ENCODE measurements around the gene RBM23.

Gene RBM23

DNA sequence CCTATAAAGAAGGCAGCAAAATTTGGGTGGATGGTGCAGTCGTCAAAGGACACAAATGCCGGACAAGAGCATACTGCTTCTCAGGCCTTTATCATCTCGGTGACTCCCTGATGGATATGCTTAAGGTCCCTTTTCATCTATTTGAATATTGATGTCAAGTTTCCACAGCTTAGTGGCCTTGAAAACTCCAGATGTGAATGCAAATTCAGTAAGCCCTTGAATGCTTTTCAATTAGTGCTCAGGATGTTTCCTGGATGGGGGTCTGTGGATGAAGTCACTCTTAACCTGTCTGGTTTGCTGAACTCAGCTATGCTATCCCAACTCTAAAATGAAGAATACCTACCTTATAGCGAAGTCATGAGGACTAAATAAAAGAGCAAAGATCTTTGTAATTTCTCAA is 25.2 kb downstream of the RBM23 start:
- FAIRE-seq (no peak), DNase-seq (ENCODE audit: insufficient read length) (no peak)
- TF ChIP-seq TAF1 (IDR thresholded peaks at IDR 0.05; ENCODE audit: borderline replicate concordance, low read depth, low read length) (no peak), POLR2A (IDR thresholded peaks at IDR 0.05; ENCODE audit: low read depth, low read length) (no peak), POLR2AphosphoS5 (IDR thresholded peaks at IDR 0.05; ENCODE audit: low read depth, low read length) (no peak)

DNA sequence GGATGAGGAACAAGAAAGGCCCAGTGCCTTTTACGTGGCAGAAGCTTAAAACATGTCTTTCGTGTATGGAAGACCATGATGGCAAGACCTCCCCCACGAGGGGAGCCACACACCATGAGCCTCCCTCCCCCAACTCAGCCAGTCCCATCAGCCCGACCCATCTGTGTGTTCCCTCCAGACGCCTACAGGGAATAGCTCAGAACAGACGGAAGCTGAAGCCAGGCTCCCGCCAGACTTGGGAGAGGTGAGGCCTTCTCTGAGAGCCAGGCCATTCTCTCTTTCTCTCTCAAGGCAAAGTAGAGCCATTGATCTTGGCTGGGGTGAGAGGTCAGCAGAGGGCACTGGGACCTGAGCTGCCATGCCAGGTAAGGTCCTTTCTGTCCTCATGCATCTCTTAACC is 26.5 kb downstream of the RBM23 start:
- no peak for TF ChIP-seq TAF1 (IDR thresholded peaks at IDR 0.05; ENCODE audit: borderline replicate concordance, low read depth, low read length)
- TF ChIP-seq POLR2AphosphoS5 (IDR thresholded peaks at IDR 0.05; ENCODE audit: low read depth, low read length), result no peak
- TF ChIP-seq POLR2A (IDR thresholded peaks at IDR 0.05; ENCODE audit: low read depth, low read length), result no peak
- FAIRE-seq (no peak), DNase-seq (ENCODE audit: insufficient read length) (no peak)

DNA sequence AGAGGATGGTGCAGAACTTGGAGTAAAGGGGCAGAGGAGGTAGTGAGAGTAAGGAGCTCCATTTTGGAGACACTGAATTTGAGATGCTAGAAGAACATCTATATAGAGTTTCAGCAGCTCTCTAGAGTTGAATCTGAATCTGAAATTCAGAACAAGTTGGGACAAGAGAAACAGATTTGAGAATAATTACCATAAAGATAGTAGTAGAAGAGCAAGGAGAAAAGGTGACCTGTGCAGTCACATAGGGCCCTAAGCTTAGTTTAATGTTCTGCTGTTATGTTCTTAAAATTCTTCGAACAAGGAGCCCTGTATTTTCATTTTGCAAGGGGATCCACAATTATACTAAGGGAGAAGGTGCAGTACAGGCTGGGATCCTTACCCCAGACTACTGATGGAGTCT is 28.5 kb downstream of the RBM23 start:
- FAIRE-seq, result no peak
- no peak for TF ChIP-seq POLR2A (IDR thresholded peaks at IDR 0.05; ENCODE audit: low read depth, low read length)
- TF ChIP-seq POLR2AphosphoS5 (IDR thresholded peaks at IDR 0.05; ENCODE audit: low read depth, low read length), result no peak
- no peak for TF ChIP-seq TAF1 (IDR thresholded peaks at IDR 0.05; ENCODE audit: borderline replicate concordance, low read depth, low read length)
- no peak for DNase-seq (ENCODE audit: insufficient read length)

DNA sequence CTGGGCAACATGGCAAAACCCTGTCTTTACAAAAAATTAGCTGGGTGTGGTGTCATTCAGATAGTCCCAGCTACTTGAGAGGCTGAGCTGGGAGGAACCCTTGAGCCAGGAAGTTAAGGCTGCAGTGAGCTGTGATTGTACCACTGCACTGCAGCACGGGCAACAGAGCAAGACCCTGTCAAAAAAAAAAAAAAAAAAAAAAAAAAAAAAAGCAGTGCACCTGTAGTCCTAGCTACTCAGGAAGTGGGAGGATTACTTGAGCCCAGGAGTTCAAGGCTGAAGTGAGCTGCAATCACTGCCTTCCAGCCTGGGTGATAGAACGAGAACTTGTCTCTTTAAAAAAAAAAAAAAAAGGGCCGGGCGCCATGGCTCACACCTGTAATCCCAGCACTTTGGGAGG is 30.3 kb downstream of the RBM23 start:
- no peak for DNase-seq (ENCODE audit: insufficient read length)
- TF ChIP-seq POLR2AphosphoS5 (IDR thresholded peaks at IDR 0.05; ENCODE audit: low read depth, low read length), result no peak
- no peak for TF ChIP-seq POLR2A (IDR thresholded peaks at IDR 0.05; ENCODE audit: low read depth, low read length)
- no peak for TF ChIP-seq TAF1 (IDR thresholded peaks at IDR 0.05; ENCODE audit: borderline replicate concordance, low read depth, low read length)
- no peak for FAIRE-seq

DNA sequence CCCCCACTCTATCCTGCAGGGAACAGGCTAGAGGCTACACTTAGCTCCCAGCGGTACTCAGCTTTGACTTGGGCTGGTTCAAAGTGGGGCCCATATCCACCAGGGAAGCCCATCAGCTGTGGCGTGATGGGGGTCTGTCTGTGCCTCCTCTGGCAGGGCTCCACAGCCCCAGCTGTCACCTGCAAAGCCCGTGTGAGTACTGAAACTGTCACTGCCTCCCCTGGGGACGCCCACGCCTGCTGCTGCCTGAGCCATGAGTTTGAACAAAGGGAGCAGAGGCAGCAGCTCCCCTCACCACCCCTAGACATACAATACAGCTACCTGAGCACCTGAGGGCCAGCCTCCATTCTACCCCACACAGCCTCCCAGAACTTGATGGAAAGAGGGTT is 31.0 kb downstream of the RBM23 start:
- TF ChIP-seq TAF1 (IDR thresholded peaks at IDR 0.05; ENCODE audit: borderline replicate concordance, low read depth, low read length) (peak; percentile 63; the same call in 1 of the 2 replicates), POLR2A (IDR thresholded peaks at IDR 0.05; ENCODE audit: low read depth, low read length) (no peak; the same call in 1 of the 2 replicates), POLR2AphosphoS5 (IDR thresholded peaks at IDR 0.05; ENCODE audit: low read depth, low read length) (no peak; the same call in 1 of the 2 replicates)
- DNase-seq (ENCODE audit: insufficient read length), result no peak
- FAIRE-seq, result peak; percentile 88

DNA sequence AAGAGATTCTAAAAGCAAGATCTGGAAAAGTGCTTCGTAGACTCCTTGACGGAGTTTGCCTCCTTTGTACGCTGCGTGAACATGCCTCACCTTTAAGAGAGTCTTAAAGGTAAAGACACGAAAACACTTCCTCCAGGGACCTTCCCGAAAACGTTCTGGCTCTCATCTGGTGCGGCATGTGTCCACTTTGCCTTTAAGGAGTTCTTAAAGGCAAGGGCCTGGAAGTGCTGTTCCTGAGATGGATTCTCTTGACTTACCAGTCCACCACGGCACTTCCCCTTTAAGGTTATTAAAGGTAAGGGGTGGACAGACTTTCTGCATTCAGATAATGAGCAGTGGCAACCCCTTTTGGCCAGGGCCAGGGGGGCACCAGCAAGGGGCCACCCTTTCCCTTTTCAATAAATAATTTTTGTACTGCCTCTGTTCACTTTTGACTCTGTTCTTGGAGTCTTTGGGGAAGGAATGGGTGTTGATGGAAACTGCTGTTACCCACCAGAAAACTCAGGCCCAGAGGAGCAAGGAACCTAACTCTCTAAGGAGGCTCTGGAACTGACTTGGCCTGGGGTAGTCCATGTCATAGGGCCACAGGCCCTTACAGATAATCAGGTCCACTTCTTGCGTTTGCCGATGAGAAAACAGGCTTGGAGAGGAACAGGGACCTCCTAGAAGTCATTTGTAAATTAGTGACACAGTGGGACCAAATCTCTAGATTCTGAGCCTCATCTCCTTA is 31.5 kb downstream of the RBM23 start:
- TF ChIP-seq POLR2AphosphoS5 (IDR thresholded peaks at IDR 0.05; ENCODE audit: low read depth, low read length) (0 out of 2 replicates have a peak, but pooled peaks have one; percentile 12), TAF1 (IDR thresholded peaks at IDR 0.05; ENCODE audit: borderline replicate concordance, low read depth, low read length) (no peak), POLR2A (IDR thresholded peaks at IDR 0.05; ENCODE audit: low read depth, low read length) (0 out of 2 replicates have a peak, but pooled peaks have one; percentile 54)
- peak; percentile 76 for FAIRE-seq

DNA sequence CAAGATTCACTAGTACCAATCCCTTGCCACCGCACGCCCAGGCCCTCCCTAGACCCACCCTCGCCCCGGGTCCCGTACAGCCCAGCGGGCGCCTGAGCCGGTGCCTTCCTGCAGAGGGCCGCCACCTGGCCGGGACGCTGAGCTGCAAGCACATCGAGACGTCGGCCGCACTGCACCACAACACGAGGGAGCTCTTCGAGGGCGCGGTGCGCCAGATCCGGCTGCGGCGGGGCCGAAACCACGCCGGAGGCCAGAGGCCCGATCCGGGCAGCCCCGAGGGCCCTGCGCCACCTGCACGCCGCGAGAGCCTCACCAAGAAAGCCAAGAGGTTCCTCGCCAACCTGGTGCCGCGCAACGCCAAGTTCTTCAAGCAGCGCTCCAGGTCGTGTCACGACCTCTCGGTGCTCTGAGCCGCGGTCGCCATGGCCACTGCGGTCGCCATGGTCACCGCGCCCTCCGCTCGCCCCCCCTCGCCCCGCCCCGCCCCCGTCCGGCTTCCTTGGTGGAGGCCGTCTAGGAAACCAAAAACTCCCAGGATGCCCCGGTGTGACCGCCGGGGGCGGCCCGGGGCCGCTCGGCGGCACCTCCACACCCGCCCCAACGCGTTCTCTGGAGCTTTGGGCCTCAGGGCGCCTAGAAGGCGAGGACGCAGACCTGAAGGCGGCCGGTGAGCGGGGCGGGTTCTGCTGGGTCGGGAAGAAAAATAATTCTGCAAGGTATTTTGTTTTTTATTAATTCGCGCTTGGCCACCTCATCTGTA is 32.3 kb downstream of the RBM23 start:
- peak; percentile 30 for FAIRE-seq
- no peak for TF ChIP-seq POLR2AphosphoS5 (IDR thresholded peaks at IDR 0.05; ENCODE audit: low read depth, low read length)
- TF ChIP-seq TAF1 (IDR thresholded peaks at IDR 0.05; ENCODE audit: borderline replicate concordance, low read depth, low read length), result no peak; the same call in 1 of the 2 replicates
- peak; percentile 79 for TF ChIP-seq POLR2A (IDR thresholded peaks at IDR 0.05; ENCODE audit: low read depth, low read length)
- DNase-seq (ENCODE audit: insufficient read length), result peak; percentile 78

More for the DNA sequence above, 31.5 kb downstream of the RBM23 start:
- peak; percentile 51 for DNase-seq (ENCODE audit: insufficient read length)

DNA sequence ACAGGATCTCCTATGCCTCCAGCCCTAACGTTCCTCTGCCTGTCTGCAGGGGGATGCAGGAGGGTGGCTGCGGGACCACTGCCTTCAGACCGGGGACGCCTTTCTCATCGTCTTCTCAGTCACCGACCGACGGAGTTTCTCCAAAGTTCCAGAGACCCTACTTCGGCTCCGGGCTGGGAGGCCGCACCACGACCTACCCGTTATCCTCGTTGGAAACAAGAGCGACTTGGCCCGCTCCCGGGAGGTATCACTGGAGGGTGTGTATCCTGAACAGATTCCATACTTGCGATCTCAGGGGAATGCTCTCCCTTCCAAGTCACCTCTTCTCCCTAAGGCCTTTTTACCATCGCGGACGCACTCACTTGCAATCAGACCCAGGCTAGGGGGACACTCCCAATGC is 33.0 kb downstream of the RBM23 start:
- DNase-seq (ENCODE audit: insufficient read length) (no peak), FAIRE-seq (no peak)

DNA sequence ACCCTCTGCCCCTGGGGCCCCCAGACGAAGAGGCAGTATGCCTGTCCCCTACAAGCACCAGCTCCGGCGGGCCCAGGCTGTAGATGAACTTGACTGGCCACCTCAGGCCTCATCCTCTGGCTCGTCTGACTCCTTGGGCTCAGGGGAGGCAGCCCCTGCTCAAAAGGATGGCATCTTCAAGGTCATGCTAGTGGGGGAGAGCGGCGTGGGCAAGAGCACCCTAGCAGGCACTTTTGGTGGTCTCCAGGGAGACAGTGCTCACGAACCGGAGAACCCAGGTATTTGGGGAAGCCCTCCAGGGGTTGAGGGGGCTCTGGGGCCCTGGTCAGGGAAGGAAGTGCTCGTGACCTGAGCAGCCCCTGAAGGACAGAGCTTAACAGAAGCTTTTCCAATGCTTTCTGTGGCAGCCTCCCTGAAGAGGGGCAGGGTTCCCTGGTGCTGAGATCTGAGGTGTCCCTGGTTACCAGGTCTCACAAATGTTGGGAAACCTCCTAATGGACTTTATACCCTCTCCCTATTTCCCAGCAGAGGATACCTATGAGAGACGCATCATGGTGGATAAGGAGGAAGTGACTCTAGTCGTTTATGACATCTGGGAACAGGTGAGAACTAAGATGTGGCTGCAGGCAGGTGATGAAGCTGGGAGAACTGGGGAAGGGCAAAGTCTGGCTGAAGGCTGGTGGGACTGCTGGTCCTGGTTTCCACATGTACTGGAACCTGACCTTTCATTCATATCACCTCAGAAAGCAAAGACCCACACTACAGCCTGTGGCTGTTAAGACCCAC is 34.0 kb downstream of the RBM23 start:
- DNase-seq (ENCODE audit: insufficient read length) (no peak), FAIRE-seq (no peak)
- no peak for TF ChIP-seq POLR2AphosphoS5 (IDR thresholded peaks at IDR 0.05; ENCODE audit: low read depth, low read length)
- no peak for TF ChIP-seq TAF1 (IDR thresholded peaks at IDR 0.05; ENCODE audit: borderline replicate concordance, low read depth, low read length)
- no peak for TF ChIP-seq POLR2A (IDR thresholded peaks at IDR 0.05; ENCODE audit: low read depth, low read length)

More for the DNA sequence above, 33.0 kb downstream of the RBM23 start:
- TF ChIP-seq TAF1 (IDR thresholded peaks at IDR 0.05; ENCODE audit: borderline replicate concordance, low read depth, low read length) (no peak), POLR2AphosphoS5 (IDR thresholded peaks at IDR 0.05; ENCODE audit: low read depth, low read length) (no peak), POLR2A (IDR thresholded peaks at IDR 0.05; ENCODE audit: low read depth, low read length) (no peak)

DNA sequence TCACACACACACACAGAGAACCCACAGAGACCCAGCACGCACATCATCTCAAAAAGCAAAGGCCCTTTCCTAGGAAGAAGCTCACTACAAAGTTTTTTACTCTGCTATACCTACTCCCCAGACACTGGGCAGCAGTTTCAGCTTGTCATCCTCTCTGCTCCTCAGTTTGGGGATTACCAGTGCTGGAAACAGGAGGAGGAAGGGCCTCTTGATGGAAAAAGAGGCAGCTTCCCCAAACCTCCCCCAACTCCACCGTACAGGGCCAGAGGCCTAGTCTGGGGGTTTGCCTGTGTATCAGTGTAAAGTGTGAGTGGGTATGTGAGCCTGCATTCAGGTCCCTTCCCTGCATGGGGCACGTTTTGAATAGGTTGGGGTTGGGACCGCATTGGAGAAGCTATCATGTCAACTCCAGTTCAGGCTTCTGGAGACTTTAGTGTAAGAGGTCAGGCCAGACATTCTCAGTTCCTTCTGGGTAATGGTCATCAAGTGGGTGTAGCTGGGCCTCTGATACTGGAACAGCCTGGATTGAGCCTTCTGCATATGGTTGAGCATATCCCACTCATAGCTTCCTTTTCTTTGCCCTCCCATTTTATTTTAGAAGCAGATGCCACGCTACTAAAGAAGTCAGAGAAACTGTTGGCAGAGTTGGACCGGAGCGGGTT is 34.7 kb downstream of the RBM23 start:
- FAIRE-seq, result no peak
- no peak for DNase-seq (ENCODE audit: insufficient read length)
- TF ChIP-seq TAF1 (IDR thresholded peaks at IDR 0.05; ENCODE audit: borderline replicate concordance, low read depth, low read length) (no peak), POLR2AphosphoS5 (IDR thresholded peaks at IDR 0.05; ENCODE audit: low read depth, low read length) (no peak), POLR2A (IDR thresholded peaks at IDR 0.05; ENCODE audit: low read depth, low read length) (no peak)
